ENCODE measurements around the gene ULK4.

The ULK4 gene

GRCh38 chr3:41629072-41629471, 332.8 kb downstream of the ULK4 start:
- no peak for DNase-seq

DNA sequence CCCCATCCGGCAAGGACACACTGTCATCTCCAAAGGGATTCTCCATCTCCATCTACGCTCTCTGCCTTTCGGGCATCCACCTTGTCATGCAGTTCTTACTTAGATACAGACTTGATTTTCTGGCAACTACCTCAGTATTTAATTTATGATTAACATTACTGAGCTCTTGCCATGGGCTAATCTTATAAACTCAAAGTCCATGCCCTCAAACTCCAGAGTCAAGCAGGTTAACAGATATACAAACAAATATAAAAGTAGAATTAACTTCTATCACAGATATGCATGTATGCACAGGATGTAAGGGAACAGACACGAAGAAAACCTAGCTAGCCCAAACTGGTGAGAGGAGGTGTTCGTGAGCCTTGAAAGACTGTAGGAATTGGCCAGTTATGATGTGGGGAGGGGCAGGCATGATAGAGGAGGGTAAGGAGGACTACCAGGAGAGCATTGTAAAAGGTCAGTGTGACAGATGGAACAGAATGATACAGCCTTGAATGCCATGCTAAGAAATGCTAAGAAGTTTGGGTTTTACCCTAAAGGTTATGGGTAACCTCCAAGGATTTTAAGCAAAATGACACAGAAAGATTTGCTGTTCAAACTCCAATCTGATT, 334.3 kb downstream of the ULK4 start:
- no peak for DNase-seq

- DNase-seq: no peak
Measured at GRCh38 chr3:41612853-41613252, 349.1 kb downstream of the ULK4 start.

- no peak for DNase-seq
Measured at GRCh38 chr3:41611008-41611407, 350.9 kb downstream of the ULK4 start.

- peak; percentile 73 for DNase-seq
Measured at GRCh38 chr3:41608347-41608746, 353.6 kb downstream of the ULK4 start.

- no peak for DNase-seq
Measured at GRCh38 chr3:41603807-41604206, 358.1 kb downstream of the ULK4 start.

DNA sequence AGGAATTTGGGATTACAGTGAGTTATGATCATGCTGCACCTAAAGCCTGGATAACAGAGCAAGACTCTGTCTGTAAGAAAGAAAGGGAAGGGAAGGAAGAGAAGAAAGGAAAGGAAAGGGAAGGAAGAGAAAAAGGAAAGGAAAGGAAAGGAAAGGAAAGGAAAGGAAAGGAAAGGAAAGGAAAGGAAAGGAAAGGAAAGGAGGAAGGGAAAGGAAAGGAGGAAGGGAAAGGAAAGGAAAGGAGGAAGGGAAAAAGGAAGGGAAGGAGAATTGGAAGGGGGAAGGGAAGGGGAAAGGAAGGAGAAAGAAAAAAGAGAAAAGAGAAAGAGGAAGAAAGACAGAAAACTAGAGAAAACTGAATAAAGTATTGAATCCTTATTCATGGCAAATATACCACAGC, 359.8 kb downstream of the ULK4 start:
- no peak for DNase-seq

DNA sequence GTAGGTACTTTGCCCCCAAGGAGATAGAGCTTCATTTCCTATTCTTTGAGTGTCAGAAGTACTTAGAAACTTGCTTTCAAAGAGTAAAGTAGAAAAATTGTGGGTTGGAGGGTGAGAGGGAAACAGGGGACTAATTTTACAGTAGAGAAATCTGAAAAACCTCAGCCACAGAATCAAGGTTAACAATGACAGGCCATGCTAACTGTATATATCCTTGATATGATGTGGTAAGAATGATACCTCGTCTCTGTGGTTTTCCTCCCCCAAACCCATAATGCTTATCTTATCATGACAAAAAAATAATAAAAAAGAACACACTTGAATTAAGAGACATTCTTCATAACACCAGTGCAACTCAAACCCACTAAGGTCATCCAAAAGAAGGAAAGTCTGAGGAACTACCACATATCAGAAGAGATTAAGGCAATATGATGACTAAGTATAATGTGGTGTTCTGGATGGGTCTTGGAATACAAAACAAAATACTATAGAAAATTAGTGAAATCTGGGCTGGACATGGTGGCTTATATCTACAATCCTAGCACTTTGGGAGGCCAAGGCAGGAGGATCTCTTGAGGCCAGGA, 360.4 kb downstream of the ULK4 start:
- peak; percentile 40 for DNase-seq

DNA sequence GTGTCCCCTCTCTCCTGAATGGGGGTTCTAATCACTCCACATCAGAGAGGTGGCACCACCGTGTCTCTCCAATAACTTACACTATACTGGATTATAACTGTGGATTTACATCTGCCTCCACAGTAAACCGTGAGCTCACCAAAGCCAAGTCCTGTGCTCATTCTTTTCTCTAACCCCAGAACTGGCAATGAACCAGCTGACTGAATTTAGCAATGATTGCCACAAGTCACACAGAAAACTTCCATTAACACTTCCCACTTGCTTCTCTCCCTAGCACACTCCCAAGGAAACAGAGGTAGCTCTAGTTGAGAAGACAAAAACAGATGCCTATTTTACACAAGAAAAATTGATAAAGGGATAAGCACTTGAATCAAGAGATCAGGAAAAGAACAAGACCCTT, 361.3 kb downstream of the ULK4 start:
- no peak for DNase-seq

DNA sequence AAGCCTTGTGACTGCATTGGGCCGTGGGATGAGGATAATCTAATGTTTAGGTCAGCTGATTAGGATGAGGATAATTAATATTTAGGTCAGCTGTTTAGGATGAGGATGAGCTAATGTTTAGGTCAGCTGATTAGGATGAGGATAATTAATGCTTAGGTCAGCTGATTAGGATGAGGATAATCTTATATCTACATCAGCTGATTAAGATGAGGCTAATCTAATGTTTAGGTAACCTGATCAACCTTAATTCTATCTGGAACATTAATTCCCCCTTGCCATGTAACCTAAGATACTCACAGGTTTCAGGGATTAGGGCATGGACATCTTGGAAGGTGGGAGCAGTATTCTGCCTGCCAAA, 362.8 kb downstream of the ULK4 start:
- no peak for DNase-seq

- DNase-seq: no peak
Measured at GRCh38 chr3:41598402-41599126, 363.3 kb downstream of the ULK4 start.

- no peak for DNase-seq
Measured at GRCh38 chr3:41593774-41594173, 368.1 kb downstream of the ULK4 start.

DNA sequence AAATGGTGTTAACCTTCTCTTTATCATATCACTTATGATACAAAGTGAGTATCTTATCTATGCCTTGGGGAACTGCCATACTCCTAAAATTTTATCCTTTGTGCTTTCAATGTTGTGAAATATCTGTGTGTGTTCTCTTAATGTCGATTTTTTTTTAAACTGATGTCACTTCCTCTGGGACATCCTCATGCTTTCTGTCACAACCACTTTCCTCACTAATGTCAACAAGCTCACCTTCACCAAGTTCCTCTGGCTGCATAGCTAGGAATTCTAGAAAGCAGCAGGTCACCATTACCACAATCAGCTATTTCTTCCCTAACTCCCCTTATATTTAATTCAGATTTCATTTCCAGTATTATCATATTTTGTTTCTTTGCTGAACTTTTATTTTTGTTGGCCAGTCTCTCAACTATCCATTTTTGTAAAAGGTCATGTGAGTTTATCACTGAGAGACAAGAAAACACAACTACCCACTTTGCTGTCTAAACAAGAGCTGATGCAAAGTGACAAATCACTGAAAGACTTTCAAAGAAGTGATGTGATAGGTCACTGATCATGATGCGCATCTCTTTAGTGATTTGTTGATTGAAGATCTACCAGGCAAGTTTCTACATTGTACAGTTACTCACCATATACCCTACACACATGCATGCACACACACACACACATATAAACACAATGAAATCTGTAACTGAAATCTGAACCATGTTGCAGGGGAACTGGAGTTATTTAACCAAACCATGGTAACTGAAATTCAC, 369.0 kb downstream of the ULK4 start:
- DNase-seq: no peak

- no peak for DNase-seq
Measured at GRCh38 chr3:41583014-41583413, 378.9 kb downstream of the ULK4 start.

DNA sequence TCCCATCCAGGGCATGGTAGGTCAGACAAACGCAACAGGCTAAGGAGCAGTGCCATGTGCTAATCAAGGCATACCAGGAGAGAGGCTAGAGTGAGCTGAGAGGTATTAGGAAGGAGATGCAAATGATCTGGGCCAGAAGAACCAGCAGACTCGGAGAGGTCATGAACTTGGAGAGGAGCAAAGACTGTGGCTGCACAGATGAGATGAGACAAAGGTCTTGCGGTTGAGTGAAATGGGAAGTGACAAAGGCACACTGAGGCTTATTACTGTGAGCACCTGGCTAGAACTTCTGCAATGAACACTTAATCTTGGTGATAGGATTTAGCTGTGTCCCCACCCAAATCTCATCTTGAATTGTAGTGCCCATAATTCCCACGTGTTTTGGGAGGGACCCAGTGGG, 380.2 kb downstream of the ULK4 start:
- no peak for DNase-seq

DNA sequence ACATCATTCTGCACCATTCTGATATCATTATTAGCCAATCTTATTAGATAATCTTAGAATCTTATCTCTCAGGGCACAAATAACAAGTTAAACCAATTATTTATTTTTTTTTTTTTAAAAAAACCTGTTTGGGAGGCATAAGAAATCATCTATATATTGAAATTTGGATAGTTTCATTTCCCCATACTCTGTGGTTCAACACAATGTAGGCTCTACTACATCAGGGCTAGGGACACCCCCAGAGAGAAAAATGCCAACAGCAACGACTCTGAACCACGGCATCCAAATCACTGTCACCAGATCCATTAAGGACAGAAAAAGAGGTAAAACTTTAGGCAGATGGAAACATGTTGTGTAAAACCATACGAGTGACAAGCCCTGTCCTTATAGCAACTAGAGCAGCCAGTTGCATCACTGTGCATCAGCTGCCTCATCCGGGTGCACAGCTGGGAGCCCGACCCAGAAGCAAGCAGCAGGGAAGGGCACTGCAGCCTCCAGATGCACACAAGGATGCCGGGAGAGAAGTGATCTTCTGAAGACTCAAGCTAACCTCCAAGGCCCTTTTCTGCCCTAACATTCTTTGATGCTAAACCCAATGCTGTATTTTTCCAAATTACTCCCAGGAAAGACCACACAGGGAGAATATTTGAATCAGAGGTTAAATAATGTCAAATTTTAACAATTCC, 381.5 kb downstream of the ULK4 start:
- no peak for DNase-seq

GRCh38 chr3:41579861-41580260, 382.0 kb downstream of the ULK4 start:
- DNase-seq: no peak

- DNase-seq: no peak
Measured at GRCh38 chr3:41578798-41579197, 383.1 kb downstream of the ULK4 start.

- no peak for DNase-seq
Measured at GRCh38 chr3:41575724-41576123, 386.2 kb downstream of the ULK4 start.

DNA sequence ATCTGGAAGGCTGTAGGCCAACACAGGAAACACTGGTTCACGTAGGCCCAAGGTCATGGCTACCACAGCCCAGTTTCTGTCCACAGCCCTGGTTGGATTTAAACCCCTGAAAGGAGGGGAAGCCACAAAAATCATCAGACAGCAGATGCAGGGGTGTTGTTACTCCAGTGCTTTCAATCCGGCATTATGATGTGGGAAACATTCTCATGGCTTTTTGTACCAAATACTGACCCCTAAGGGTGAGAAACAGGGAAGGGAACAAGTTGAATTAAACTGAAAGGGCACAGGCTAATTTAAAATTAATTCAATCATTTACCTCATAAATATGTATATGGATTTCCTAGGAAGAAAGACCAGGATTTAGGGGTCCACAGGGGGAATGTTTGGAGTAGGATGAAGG, 387.0 kb downstream of the ULK4 start:
- no peak for DNase-seq

GRCh38 chr3:41573591-41573990, 388.3 kb downstream of the ULK4 start:
- no peak for DNase-seq

DNA sequence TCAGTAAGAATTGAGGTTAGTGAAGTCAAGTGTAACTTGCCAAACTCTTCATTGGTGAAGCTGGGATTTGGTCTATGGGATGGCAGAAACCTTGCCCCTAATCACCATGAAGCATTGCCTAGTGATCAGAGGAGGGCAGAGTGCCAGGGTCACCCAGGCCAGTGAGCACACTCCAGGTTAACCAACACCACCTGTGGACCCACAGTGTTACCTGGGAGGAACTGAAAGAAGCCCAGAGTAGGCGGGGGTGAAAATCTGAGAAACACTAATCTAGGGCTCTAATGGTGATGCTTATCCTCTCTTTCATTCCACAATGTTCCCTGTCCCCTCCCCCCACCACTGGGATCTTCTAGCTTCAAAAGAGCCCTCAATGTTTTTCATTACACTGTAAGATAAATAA, 389.8 kb downstream of the ULK4 start:
- DNase-seq: no peak

GRCh38 chr3:41569632-41570305, 392.1 kb downstream of the ULK4 start:
- DNase-seq: no peak

Measured in activated CD4-positive, alpha-beta T cell treated with anti-CD3 and anti-CD28 coated beads, Interleukin-10, Interleukin-2, amounts not matched to agents 100 ng/mL and 50 ng/mL, durations not matched to agents 16 hours and 8 hours (primary cell).